ENCODE data around the gene TUBGCP6. TPM values are rescaled to one million over a fixed set of nuclear protein-coding genes. Genes with fewer than 3 reads are reported as not detected.

TUBGCP6 gene
- total RNA-seq, 4 donors from 2014 or later, result 64.6 to 102 (median 80.3) TPM

DNA sequence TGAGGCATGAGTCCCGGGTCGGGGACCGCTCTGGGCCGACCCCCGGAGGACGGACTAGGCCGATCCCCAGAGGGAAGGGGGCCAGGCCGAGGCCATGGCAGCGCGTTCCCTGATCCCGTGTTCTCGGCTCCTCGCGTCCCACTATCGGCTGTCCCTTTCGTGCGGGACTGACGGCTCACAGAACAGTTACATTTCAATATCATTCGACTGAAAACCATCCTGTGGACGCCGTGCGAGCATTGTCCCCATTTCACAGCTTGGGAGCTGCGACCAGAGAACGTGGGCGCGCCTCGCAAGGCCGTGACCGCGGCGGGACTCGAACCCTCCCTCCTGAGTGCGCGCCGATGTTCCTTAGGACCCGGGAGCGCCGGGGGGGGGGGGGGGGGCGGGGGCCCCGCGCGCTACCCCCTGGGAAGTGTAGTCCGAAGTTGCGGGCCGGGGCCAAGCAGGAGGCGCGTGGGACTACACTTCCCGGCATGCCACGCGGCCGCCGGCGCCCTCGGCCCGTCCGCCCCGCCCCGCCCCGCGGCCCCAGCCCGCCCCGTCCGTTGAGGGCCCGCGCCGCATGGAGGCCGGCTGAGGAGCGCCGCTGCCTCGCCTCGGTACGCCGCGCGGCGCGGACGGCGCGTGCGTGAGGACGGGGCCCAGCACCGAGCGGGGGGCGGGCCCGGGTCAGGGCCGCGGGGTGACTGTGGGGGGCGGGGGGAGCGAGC lies 59.3 kb downstream of the TUBGCP6 start, which contains the start of gene TRABD:
TRABD (plus strand) TSS at position 539 of the 713 bp plus-strand sequence. CDS start 7,148 bp downstream, outside the sequence.
- Histone ChIP-seq H3K9me3 (no peaks in the 10 kb centered on the region), H3K36me3 (no peaks in the 10 kb centered on the region), H3K4me3 (replicated peaks in 1 of 3) (peak within 1 kb of the TSS in 2 of 3 donors; percentile 33 to 81), H3K27me3 (no peaks in the 10 kb centered on the region), H3K27ac (peak within 1 kb of the TSS; percentile 30 to 77 (median 67)), H3K4me1 (peaks cover 52 to 61% of the 10 kb centered on the region in 2 donors)
- 7% methylated on average over 6 of the region's 90 CpGs; no CpG with 5 or more reads in 1 of the 2 donors for WGBS, 2 donors
- intact Hi-C loops (cut with DNase I), result no loop called here
- peak; percentile 88 to 89 for DNase-seq
- TF ChIP-seq POLR2A (IDR thresholded peaks at IDR 0.05), result no peak
- TF ChIP-seq, protein P1, sequence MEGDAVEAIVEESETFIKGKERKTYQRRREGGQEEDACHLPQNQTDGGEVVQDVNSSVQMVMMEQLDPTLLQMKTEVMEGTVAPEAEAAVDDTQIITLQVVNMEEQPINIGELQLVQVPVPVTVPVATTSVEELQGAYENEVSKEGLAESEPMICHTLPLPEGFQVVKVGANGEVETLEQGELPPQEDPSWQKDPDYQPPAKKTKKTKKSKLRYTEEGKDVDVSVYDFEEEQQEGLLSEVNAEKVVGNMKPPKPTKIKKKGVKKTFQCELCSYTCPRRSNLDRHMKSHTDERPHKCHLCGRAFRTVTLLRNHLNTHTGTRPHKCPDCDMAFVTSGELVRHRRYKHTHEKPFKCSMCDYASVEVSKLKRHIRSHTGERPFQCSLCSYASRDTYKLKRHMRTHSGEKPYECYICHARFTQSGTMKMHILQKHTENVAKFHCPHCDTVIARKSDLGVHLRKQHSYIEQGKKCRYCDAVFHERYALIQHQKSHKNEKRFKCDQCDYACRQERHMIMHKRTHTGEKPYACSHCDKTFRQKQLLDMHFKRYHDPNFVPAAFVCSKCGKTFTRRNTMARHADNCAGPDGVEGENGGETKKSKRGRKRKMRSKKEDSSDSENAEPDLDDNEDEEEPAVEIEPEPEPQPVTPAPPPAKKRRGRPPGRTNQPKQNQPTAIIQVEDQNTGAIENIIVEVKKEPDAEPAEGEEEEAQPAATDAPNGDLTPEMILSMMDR (IDR thresholded peaks at IDR 0.05), result no peak

DNA sequence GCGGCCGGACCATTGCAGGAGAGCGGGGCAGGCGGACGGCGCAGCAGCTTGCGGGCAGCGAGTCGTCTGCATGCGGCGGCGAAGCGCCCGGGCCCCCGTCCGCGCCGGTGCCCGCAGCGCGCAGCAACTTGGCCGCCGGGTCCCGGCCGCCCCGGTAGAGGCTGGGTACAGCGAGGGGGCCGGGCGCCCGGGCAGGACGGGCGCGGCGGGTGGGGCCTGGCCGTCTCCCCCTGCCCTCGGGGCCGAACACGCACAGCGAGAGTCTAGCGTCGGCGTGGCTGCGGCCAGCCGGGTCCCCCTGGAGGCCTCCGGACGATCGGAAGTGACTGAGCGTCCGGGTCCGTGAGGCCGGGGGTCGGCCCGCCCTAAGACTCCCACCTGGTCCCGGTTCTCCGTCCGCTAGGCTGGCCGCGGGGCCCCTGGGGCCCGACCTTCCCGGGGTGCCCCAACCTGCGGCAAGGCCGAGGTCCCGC lies 59.9 kb downstream of the TUBGCP6 start:
- Histone ChIP-seq H3K36me3 (no peaks in the 10 kb centered on the region), H3K4me3 (replicated peaks in 1 of 3) (peak overlapping the region in 2 of 3 donors; percentile 25 to 37), H3K27ac (peak overlapping the region in 2 of 3 donors; percentile 63 to 64), H3K27me3 (no peaks in the 10 kb centered on the region), H3K9me3 (no peaks in the 10 kb centered on the region), H3K4me1 (peaks cover 46 to 55% of the 10 kb centered on the region in 2 donors)
- DNase-seq, result no peak
- no peak for TF ChIP-seq POLR2A (IDR thresholded peaks at IDR 0.05)
- TF ChIP-seq, protein P1 (IDR thresholded peaks at IDR 0.05), result no peak
- intact Hi-C loops (cut with DNase I), result no loop called here
- WGBS, 2 donors, result 60% methylated on average over 2 of the region's 63 CpGs; no CpG with 5 or more reads in 1 of the 2 donors

DNA sequence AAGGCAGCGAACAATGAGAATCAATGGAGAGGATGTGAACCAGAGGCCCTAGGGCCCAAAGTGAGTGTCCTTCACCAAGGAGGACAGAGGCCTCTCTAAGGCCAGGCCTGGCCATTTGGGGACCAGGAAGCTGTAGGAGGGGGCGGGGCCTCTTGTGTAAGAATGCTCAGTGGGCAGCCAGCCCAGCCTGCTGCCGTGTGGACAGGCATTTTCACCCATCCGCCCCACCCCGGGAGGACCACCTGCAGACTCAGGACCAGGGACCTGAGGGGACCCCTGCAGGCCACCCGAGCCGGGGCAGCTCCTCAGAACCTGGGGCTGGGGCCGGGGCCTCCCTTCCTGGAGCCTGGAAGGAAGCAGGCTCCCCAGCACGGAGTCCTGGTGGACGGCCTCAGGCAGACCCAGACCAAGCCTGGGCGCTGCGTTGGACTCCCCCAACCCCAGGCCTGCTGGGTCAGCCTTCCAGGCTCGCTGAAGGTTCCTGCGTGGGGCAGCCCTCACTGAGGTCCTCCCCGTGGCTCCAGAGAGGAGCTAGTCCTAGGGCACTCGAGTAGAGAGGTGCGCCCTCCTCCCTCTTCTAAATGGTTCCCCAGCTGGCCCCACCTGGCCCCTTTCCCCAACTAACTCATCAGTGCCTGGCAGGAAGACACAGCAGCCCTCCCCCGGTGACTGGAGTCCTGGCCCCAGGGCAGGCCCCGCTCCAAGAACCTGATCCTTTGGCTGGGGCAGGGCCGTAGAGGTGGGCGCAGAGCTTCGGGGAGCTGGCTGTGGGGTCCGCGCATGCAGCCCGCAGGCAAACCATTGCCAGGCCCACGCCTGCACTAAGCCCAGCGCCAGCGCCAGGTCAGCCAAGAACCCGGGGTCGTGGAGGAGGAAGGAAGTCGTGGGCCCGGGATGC lies 60.6 kb downstream of the TUBGCP6 start:
- Histone ChIP-seq H3K4me3 (replicated peaks in 1 of 3) (peak overlapping the region in 1 of 3 donors; percentile 37), H3K36me3 (no peaks in the 10 kb centered on the region), H3K27me3 (no peaks in the 10 kb centered on the region), H3K4me1 (peaks cover 40 to 48% of the 10 kb centered on the region in 2 donors), H3K27ac (peak overlapping the region; percentile 40 to 83 (median 77)), H3K9me3 (no peaks in the 10 kb centered on the region)
- TF ChIP-seq, protein P1 (IDR thresholded peaks at IDR 0.05), result no peak
- no peak for TF ChIP-seq POLR2A (IDR thresholded peaks at IDR 0.05)
- 43 to 56% methylated on average over 17 to 27 of the region's 32 CpGs for WGBS, 2 donors
- intact Hi-C loops (cut with DNase I), result no loop called here
- DNase-seq, result peak; percentile 92

DNA sequence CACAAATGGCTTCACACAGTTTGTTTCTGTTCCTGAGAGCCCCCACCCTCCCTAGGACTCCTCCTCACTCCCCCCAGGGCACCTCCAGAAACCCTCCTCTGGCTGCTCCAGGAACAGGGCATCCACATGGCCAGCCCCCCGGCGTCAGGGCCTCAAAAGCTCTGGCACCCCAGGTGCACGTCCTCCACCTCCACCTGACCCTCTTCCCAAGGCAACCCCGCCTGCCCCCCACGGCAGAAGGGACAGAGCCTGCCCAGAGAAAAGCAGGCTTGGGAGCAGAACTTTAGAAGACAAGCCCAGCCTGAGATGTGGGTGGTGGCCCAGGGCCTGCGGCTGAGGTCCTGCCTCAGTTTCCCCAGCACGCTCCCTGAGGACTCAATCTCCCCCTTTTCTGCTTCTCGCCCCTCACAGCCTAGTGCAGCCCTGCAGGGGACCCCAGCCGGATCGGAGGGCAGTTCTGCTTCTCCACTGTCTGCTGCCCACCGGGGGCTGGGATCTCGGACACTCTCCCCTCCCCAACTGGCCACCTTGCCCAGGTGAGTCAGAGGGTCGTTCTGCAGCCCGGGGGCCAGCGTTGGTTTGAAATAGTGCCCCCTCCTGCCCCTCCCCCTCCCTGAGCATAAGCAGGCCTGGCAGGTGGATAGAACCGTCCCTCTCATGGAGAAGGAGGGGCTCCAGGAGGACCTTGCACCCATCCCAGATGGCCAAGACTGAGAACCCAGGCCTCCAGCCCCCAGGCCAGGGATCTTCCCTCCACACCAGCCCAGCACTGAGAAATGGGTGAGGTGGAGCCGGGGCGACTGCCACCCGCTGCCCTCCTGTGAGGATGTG lies 61.5 kb downstream of the TUBGCP6 start:
- H3K4me3 ChIP-seq (replicated peaks in 1 of 3), result no peak overlapping the region

More for the DNA sequence above, 61.5 kb downstream of the TUBGCP6 start:
- DNase-seq, result no peak
- TF ChIP-seq, protein P1 (IDR thresholded peaks at IDR 0.05), result no peak
- no peak for TF ChIP-seq POLR2A (IDR thresholded peaks at IDR 0.05)
- Histone ChIP-seq H3K27ac (peak overlapping the region; percentile 53 to 83 (median 77)), H3K9me3 (no peaks in the 10 kb centered on the region), H3K4me1 (peaks cover 35 to 44% of the 10 kb centered on the region in 2 donors), H3K36me3 (no peaks in the 10 kb centered on the region), H3K27me3 (no peaks in the 10 kb centered on the region)
- intact Hi-C loops (cut with DNase I), result no loop called here
- 79 to 91% methylated on average over 13 to 15 of the region's 19 CpGs for WGBS, 2 donors

Measured in thyroid gland (tissue), 4 donors.